DMS114 treated with DMSO at 0.1 percent for 48 hours (cell line): Measurements from ENCODE around the gene PHC2.

ENCODE experiments used
- DNase-seq: peaks from one replicate; lab custom pipeline; 2025; ENCODE audit not compliant: unreplicated experiment; lab: John Stamatoyannopoulos, UW

The PHC2 gene

GRCh38 chr1:33425900-33426299 is 5.0 kb downstream of the PHC2 start:
- DNase-seq: no peak

DNA sequence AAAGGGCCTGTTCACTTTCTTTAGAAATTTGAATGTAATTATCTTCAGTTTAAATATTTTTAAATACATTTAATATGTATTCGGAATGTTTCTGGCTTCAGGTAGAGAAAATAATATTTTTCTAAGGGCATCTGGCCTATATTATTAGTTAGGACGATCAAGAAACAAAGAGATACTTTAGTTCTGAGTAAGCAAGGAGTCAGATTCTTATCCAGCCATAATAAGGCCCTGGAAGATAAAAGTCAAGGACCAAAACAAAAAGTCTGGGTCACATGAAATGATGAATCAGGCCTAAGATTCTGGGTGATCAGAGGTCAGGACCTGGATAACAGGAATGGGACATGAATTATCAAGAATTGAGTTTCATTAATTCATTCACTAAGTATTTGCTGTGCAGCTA is 6.3 kb downstream of the PHC2 start:
- no peak for DNase-seq

- no peak for DNase-seq
Observed at GRCh38 chr1:33424205-33424604, 6.7 kb downstream of the PHC2 start.

- no peak for DNase-seq
Observed at GRCh38 chr1:33420870-33421775, 9.8 kb downstream of the PHC2 start.

DNA sequence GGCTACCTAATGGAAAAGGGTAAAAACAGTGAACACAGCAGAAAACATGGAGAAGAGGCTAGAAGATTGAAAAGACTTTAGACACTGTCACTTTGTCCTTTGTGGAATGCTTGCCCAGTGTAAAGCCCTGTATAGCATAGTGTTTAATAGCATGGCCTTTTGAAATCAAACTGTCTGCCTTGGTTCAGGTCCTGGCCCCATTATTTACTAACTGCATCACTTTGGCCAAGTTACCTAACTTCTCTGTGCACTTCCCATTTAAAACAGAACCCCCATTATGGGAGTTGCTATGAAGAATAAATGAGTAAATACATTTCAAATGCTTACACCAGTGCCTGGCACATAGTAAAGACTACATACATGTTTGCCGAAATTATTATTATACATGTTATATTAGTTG is 12.1 kb downstream of the PHC2 start:
- DNase-seq: no peak

GRCh38 chr1:33414879-33415278 is 16.0 kb downstream of the PHC2 start:
- DNase-seq: no peak

DNA sequence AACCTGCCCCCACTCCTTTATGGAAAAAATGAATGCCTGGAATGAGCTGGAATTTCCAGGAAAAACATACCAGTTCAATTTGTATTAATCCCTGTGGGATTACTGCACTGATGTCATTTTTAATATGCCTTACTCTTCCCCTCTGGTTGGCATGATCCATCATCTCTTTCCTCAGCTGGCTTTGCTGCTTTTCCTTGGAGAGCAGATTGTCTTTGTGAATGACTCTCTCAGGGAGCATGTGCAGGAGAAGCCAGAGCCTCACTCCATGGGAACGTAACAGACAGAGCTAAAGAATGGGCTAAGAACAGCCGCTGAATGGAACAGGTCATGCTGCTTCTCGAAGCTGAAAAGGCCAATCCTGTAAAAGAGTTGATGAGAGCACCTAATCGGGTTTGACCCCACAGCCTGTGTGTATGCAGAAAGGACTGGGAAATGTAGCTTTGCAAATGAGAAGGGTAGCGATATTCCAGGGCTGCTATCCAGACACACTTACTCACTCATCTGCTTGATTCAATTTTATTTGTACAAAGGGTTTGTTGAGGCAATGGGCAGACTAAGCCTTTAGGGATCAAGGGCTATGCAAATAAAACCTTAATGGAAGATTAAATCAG is 20.7 kb downstream of the PHC2 start:
- DNase-seq: no peak

GRCh38 chr1:33408093-33408436 is 22.8 kb downstream of the PHC2 start:
- no peak for DNase-seq

GRCh38 chr1:33407352-33408092 is 23.4 kb downstream of the PHC2 start:
- DNase-seq: no peak

- no peak for DNase-seq
Observed at GRCh38 chr1:33402206-33402605, 28.7 kb downstream of the PHC2 start.

GRCh38 chr1:33401471-33401870 is 29.4 kb downstream of the PHC2 start:
- no peak for DNase-seq

- DNase-seq: no peak
Observed at GRCh38 chr1:33400153-33400911, 30.6 kb downstream of the PHC2 start.

GRCh38 chr1:33399375-33399774 is 31.5 kb downstream of the PHC2 start:
- DNase-seq: no peak

GRCh38 chr1:33397994-33398393 is 32.9 kb downstream of the PHC2 start:
- DNase-seq: no peak

DNA sequence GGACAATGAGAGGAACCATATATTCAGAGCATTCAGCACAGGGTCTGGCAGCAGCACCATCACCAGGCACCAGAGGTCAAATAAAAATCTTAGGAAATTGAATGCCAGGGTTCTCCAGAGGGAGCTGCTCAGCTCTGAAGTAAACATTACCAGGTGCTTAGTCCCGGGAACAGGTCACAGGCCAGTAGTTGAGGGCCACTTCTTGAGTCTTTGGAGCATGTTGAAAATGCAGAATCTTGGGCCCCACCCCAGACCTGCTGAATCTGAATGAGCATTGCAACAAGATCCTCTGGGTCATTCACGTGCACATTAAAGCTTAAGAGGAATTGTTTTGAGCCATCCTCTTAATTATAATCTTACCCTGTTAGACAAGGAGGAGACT is 33.8 kb downstream of the PHC2 start:
- DNase-seq: no peak

GRCh38 chr1:33396188-33397124 is 34.4 kb downstream of the PHC2 start:
- DNase-seq: no peak

GRCh38 chr1:33394770-33395169 is 36.1 kb downstream of the PHC2 start:
- no peak for DNase-seq

GRCh38 chr1:33393991-33394390 is 36.9 kb downstream of the PHC2 start:
- no peak for DNase-seq

DNA sequence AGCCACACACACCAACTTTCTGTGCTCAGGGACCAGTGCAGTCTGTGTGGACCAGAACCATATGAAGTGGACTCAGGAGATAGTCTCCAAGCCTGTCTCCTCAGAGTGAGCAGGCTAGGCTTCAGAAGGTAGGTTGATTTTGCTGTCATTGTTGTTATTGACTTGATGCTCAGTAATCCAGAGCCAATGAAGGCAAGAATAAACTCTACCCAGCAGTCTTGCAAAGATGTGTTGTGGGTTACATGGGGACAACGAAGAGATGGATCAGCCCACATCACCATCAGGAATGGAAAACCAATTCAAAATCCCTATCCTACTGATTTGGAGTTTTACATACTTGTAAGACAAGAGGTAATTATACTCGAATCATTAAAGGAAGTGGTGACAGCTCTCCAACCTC is 37.4 kb downstream of the PHC2 start:
- no peak for DNase-seq

DNA sequence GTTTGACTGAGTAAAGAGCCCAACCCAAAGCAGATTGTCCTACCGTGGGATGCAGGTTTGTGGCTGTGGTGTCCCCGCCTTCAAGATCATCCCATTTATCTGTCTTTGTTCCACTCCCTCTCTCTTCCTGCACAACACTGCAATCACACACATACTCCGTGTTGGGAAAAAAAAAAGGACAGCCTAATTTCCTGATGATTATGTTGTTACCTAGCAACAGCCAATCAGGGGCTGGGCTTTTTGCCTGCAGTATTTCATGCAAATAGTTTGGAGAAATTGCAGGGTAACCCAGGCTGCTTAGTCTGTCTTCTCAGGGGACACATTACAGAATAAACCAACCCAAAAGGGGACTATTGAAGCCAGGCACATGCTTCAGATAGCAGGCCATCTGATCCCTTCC is 38.3 kb downstream of the PHC2 start:
- no peak for DNase-seq
